ENCODE measurements around the gene CRADD. TPM values are rescaled to one million over a fixed set of nuclear protein-coding genes. Genes with fewer than 3 reads are reported as not detected.
"Not testable (repeated sequence)": the region's sequence is repeated elsewhere in the genome, so short reads cannot be mapped to it uniquely, and the experiment has no call there.

Gene CRADD
- polyA plus RNA-seq, 4 donors: 19.0 to 49.4 (median 27.1) TPM

DNA sequence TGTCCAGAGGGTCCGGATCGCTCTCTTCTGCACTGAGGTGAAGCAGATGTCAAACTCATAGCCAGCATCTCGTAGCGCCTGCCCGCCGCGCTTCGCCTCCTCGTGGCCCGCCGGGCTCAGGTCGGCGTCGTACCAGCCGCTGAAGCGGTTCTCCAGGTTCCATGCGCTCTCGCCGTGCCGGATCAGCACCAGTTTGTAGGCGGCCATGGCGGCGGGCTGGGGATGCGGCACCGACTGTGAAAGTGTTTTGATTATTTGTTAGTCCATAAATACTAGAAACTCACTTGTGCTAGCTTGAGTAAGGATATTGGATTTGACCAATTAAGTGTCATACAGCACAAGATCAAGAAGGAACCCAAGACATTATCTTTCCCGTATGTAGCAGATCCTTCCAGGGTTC, 35.8 kb upstream of the CRADD start:
- 98% methylated on average over 6 to 11 of the region's 26 CpGs for WGBS, 3 donors
- not testable (repeated sequence) for H3K4me1 ChIP-seq (ENCODE audit: control insufficient read depth in 3 of 3, insufficient read depth in 2 of 3, low read depth in 1 of 3, low read length in 2 of 3); DNase-seq; H3K4me3 ChIP-seq (ENCODE audit: low read depth in 1 of 3, low read length in 3 of 3); FAIRE-seq; H3K27ac ChIP-seq (ENCODE audit: low read depth in 1 of 3, low read length in 2 of 3); H3K9me3 ChIP-seq (ENCODE audit: control insufficient read depth in 2 of 2, insufficient read depth in 1 of 2, low read depth in 1 of 2, low read length in 1 of 2); H3K36me3 ChIP-seq (ENCODE audit: control insufficient read depth in 3 of 3, insufficient read depth in 2 of 3, low read depth in 1 of 3, low read length in 3 of 3); H3K27me3 ChIP-seq (ENCODE audit: control insufficient read depth in 3 of 3, insufficient read depth in 3 of 3, low read length in 3 of 3)

DNA sequence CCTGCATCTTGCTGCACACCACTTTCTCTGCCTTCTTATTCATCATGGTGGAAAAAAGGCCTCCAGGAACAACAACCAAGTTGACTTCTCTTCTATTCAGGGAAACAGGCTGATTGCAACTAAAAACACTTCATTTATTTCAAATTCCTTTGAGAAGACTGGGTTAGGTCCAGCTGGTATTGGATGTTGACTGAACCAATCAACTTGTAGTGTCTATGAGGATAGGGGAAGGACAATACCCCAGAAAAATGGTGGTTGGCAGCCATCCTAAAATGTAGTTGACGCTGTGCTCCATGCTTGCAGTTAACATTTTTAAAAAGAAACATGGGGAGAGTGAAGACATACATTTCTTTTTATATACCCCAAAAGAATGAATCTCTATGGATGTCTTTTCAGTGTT, 34.4 kb upstream of the CRADD start:
- Histone ChIP-seq H3K4me3 (ENCODE audit: low read depth in 1 of 3, low read length in 3 of 3) (no peak overlapping the region), H3K4me1 (ENCODE audit: control insufficient read depth in 3 of 3, insufficient read depth in 2 of 3, low read depth in 1 of 3, low read length in 2 of 3) (no peaks in the 10 kb centered on the region), H3K36me3 (ENCODE audit: control insufficient read depth in 3 of 3, insufficient read depth in 2 of 3, low read depth in 1 of 3, low read length in 3 of 3) (no peaks in the 10 kb centered on the region), H3K27ac (ENCODE audit: low read depth in 1 of 3, low read length in 2 of 3) (no peak overlapping the region), H3K27me3 (ENCODE audit: control insufficient read depth in 3 of 3, insufficient read depth in 3 of 3, low read length in 3 of 3) (peaks cover 0 to 2% (median 0%) of the 10 kb centered on the region in 3 donors), H3K9me3 (ENCODE audit: control insufficient read depth in 2 of 2, insufficient read depth in 1 of 2, low read depth in 1 of 2, low read length in 1 of 2) (no peaks in the 10 kb centered on the region)
- DNase-seq (no peak), FAIRE-seq (no peak)
- WGBS, 3 donors: 86 to 100% (median 91%) methylated on average over 1 of the region's 1 CpG

DNA sequence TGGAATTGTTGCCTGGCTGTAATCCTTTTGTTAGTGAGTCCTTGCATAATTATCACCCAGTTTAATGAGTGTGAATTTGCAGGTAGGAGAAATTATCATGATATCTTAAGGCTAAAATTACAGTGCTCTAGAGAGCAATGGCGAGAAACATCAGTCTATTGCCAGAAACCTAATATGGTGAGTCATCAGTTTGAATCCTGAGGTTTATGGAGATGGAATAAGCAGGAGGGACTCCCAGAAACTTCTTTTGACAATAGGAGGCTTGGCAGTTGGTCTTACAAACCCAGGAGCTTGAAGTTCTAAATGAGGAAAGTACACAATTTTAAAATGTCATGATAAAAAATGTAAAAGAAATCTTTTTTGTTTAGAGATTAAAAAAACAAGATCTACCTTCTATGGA, 31.5 kb upstream of the CRADD start:
- WGBS, 3 donors: 70 to 93% (median 84%) methylated on average over 1 of the region's 1 CpG
- no peak for FAIRE-seq
- H3K27ac ChIP-seq (ENCODE audit: low read depth in 1 of 3, low read length in 2 of 3): no peak overlapping the region

DNA sequence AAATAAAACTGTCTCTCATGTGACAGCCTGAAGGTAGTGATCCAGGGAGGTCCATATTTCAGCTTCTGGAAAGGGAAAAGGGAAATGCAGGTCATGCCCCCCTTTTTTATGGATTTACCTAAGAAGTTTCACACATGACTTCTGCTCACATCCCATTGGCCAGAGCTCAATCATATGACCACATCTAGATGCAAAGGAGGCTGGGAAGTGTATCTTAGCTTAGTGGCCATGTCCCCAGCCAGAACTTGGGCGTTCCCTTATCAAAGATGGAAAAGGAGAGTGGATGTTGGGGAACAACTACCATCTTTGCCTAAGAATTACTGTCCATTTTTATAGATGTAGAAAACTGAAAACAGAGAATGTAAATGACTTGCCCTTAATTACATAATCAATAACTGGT, 26.5 kb upstream of the CRADD start:
- DNase-seq (no peak), FAIRE-seq (no peak)
- Histone ChIP-seq H3K4me1 (ENCODE audit: control insufficient read depth in 3 of 3, insufficient read depth in 2 of 3, low read depth in 1 of 3, low read length in 2 of 3) (no peaks in the 10 kb centered on the region), H3K27ac (ENCODE audit: low read depth in 1 of 3, low read length in 2 of 3) (no peak overlapping the region), H3K9me3 (ENCODE audit: control insufficient read depth in 2 of 2, insufficient read depth in 1 of 2, low read depth in 1 of 2, low read length in 1 of 2) (no peaks in the 10 kb centered on the region), H3K36me3 (ENCODE audit: control insufficient read depth in 3 of 3, insufficient read depth in 2 of 3, low read depth in 1 of 3, low read length in 3 of 3) (no peaks in the 10 kb centered on the region), H3K27me3 (ENCODE audit: control insufficient read depth in 3 of 3, insufficient read depth in 3 of 3, low read length in 3 of 3) (no peaks in the 10 kb centered on the region), H3K4me3 (ENCODE audit: low read depth in 1 of 3, low read length in 3 of 3) (no peak overlapping the region)
- WGBS, 3 donors: 84 to 97% (median 86%) methylated on average over 1 of the region's 1 CpG

More for the DNA sequence above, 31.5 kb upstream of the CRADD start:
- H3K27me3 ChIP-seq (ENCODE audit: control insufficient read depth in 3 of 3, insufficient read depth in 3 of 3, low read length in 3 of 3): no peaks in the 10 kb centered on the region
- H3K4me1 ChIP-seq (ENCODE audit: control insufficient read depth in 3 of 3, insufficient read depth in 2 of 3, low read depth in 1 of 3, low read length in 2 of 3): no peaks in the 10 kb centered on the region
- no peak overlapping the region for H3K4me3 ChIP-seq (ENCODE audit: low read depth in 1 of 3, low read length in 3 of 3)
- no peak for DNase-seq
- H3K9me3 ChIP-seq (ENCODE audit: control insufficient read depth in 2 of 2, insufficient read depth in 1 of 2, low read depth in 1 of 2, low read length in 1 of 2): no peaks in the 10 kb centered on the region
- H3K36me3 ChIP-seq (ENCODE audit: control insufficient read depth in 3 of 3, insufficient read depth in 2 of 3, low read depth in 1 of 3, low read length in 3 of 3): no peaks in the 10 kb centered on the region

DNA sequence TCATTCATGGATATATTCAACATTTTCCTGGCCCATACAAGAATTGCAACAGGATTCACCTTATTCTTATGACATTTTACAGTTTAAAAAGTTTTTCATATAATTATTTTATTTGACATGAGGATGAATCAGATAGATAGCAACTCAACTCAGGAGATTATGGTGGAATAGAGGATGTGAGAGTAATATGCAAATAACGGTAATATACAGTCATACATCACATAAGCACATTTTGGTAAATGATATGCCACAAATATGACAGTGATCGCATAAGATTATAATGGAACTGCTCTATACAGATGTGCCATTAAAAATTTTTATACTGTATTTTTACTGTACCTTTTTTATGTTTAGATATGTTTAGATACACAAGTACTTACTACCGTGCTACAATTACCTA, 24.1 kb upstream of the CRADD start:
- Histone ChIP-seq H3K27me3 (ENCODE audit: control insufficient read depth in 3 of 3, insufficient read depth in 3 of 3, low read length in 3 of 3) (no peaks in the 10 kb centered on the region), H3K36me3 (ENCODE audit: control insufficient read depth in 3 of 3, insufficient read depth in 2 of 3, low read depth in 1 of 3, low read length in 3 of 3) (no peaks in the 10 kb centered on the region), H3K4me3 (ENCODE audit: low read depth in 1 of 3, low read length in 3 of 3) (no peak overlapping the region), H3K27ac (ENCODE audit: low read depth in 1 of 3, low read length in 2 of 3) (no peak overlapping the region), H3K4me1 (ENCODE audit: control insufficient read depth in 3 of 3, insufficient read depth in 2 of 3, low read depth in 1 of 3, low read length in 2 of 3) (no peaks in the 10 kb centered on the region), H3K9me3 (ENCODE audit: control insufficient read depth in 2 of 2, insufficient read depth in 1 of 2, low read depth in 1 of 2, low read length in 1 of 2) (no peaks in the 10 kb centered on the region)
- no peak for FAIRE-seq
- 87 to 96% (median 93%) methylated on average over 3 of the region's 3 CpGs for WGBS, 3 donors
- no peak for DNase-seq

DNA sequence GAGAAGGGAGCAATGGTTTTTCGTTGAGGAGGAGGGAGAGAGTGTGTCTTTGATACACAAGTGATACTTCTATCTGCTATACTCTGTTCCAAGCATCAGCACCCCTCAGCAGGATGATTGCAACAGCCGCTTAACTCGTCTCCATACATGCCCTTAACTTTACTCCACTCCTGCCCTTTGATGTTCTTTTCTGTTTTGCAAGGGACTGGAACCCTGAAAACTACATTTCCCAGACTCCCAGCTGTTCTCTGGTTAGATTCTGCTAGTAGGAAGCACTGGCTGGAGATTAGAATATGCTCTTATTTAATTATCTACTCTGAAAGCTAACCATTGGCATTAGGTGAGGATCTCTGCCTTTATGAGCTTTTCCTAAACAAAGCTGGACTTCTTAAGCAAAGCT, 23.5 kb upstream of the CRADD start:
- 67 to 74% (median 70%) methylated on average over 3 of the region's 3 CpGs for WGBS, 3 donors
- H3K27ac ChIP-seq (ENCODE audit: low read depth in 1 of 3, low read length in 2 of 3): no peak overlapping the region
- FAIRE-seq (no peak), DNase-seq (no peak)
- no peaks in the 10 kb centered on the region for H3K36me3 ChIP-seq (ENCODE audit: control insufficient read depth in 3 of 3, insufficient read depth in 2 of 3, low read depth in 1 of 3, low read length in 3 of 3)
- H3K27me3 ChIP-seq (ENCODE audit: control insufficient read depth in 3 of 3, insufficient read depth in 3 of 3, low read length in 3 of 3): no peaks in the 10 kb centered on the region
- no peaks in the 10 kb centered on the region for H3K9me3 ChIP-seq (ENCODE audit: control insufficient read depth in 2 of 2, insufficient read depth in 1 of 2, low read depth in 1 of 2, low read length in 1 of 2)
- H3K4me3 ChIP-seq (ENCODE audit: low read depth in 1 of 3, low read length in 3 of 3): no peak overlapping the region
- no peaks in the 10 kb centered on the region for H3K4me1 ChIP-seq (ENCODE audit: control insufficient read depth in 3 of 3, insufficient read depth in 2 of 3, low read depth in 1 of 3, low read length in 2 of 3)

DNA sequence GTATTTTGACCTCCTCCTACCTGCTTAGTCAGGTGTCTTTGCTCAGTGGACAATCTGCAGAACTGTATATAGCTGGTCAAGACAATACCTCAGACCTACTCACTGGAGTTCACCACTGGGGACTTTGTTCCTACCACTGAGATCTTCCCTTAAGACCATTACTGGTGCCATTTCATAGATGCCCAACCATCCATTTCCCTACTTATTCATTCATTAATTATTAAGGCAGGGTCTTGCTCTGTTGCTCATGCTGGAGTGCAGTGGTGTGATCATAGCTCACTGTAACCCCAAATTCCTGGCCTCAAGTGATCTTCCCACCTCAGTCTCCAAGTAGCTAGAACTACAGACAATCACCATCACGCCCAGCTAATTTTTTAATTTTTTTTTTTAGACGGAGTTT, 22.8 kb upstream of the CRADD start:
- no peaks in the 10 kb centered on the region for H3K27me3 ChIP-seq (ENCODE audit: control insufficient read depth in 3 of 3, insufficient read depth in 3 of 3, low read length in 3 of 3)
- H3K27ac ChIP-seq (ENCODE audit: low read depth in 1 of 3, low read length in 2 of 3): no peak overlapping the region
- no peaks in the 10 kb centered on the region for H3K36me3 ChIP-seq (ENCODE audit: control insufficient read depth in 3 of 3, insufficient read depth in 2 of 3, low read depth in 1 of 3, low read length in 3 of 3)
- DNase-seq: no peak
- no peak for FAIRE-seq
- WGBS, 3 donors: 91 to 92% (median 91%) methylated on average over 2 of the region's 2 CpGs
- no peaks in the 10 kb centered on the region for H3K4me1 ChIP-seq (ENCODE audit: control insufficient read depth in 3 of 3, insufficient read depth in 2 of 3, low read depth in 1 of 3, low read length in 2 of 3)
- no peaks in the 10 kb centered on the region for H3K9me3 ChIP-seq (ENCODE audit: control insufficient read depth in 2 of 2, insufficient read depth in 1 of 2, low read depth in 1 of 2, low read length in 1 of 2)
- no peak overlapping the region for H3K4me3 ChIP-seq (ENCODE audit: low read depth in 1 of 3, low read length in 3 of 3)

DNA sequence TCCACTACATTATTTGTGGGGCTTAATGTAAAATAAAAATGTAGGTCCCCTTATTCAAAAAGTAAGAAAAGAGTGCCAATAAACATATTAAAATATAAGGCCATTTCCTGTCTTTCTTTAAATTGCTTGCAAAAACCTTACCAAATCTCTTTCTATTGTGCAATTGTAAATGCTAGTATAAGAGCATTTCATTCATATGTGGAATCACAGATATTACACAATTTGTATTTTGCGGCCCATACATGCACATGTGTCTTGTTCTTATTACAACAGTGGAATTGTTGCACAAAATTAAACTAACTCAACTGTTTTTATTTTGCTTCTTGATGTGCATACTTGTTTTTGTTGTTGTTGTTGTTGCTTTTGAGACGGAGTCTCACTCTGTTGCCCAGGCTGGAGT, 20.1 kb upstream of the CRADD start:
- Histone ChIP-seq H3K27ac (ENCODE audit: low read depth in 1 of 3, low read length in 2 of 3) (no peak overlapping the region), H3K36me3 (ENCODE audit: control insufficient read depth in 3 of 3, insufficient read depth in 2 of 3, low read depth in 1 of 3, low read length in 3 of 3) (no peaks in the 10 kb centered on the region), H3K9me3 (ENCODE audit: control insufficient read depth in 2 of 2, insufficient read depth in 1 of 2, low read depth in 1 of 2, low read length in 1 of 2) (no peaks in the 10 kb centered on the region), H3K4me1 (ENCODE audit: control insufficient read depth in 3 of 3, insufficient read depth in 2 of 3, low read depth in 1 of 3, low read length in 2 of 3) (no peaks in the 10 kb centered on the region), H3K27me3 (ENCODE audit: control insufficient read depth in 3 of 3, insufficient read depth in 3 of 3, low read length in 3 of 3) (no peaks in the 10 kb centered on the region), H3K4me3 (ENCODE audit: low read depth in 1 of 3, low read length in 3 of 3) (no peak overlapping the region)
- FAIRE-seq (no peak), DNase-seq (no peak)
- 93 to 100% (median 95%) methylated on average over 2 of the region's 2 CpGs for WGBS, 3 donors

DNA sequence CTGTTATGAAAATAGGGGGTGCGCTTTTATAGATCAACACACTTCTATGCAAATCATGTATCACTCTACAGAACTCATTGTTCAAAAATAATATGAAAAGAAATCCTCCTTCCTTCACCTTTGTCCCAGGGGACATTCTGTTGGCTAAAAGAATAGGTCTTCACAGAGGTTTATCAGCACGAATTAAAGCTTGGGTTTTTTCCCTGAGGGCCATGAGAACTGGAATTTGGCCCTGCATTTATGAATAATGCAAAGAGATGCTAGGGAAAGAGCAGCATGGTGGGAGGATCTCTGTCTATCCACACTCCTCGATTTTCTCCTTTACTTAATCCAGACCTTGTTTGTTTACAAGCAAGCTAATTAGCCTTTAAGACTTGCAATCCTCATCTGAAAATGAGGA, 16.2 kb upstream of the CRADD start:
- Histone ChIP-seq H3K4me3 (ENCODE audit: low read depth in 1 of 3, low read length in 3 of 3) (no peak overlapping the region), H3K4me1 (ENCODE audit: control insufficient read depth in 3 of 3, insufficient read depth in 2 of 3, low read depth in 1 of 3, low read length in 2 of 3) (peaks cover 0 to 8% (median 0%) of the 10 kb centered on the region in 3 donors), H3K36me3 (ENCODE audit: control insufficient read depth in 3 of 3, insufficient read depth in 2 of 3, low read depth in 1 of 3, low read length in 3 of 3) (no peaks in the 10 kb centered on the region), H3K27ac (ENCODE audit: low read depth in 1 of 3, low read length in 2 of 3) (no peak overlapping the region), H3K27me3 (ENCODE audit: control insufficient read depth in 3 of 3, insufficient read depth in 3 of 3, low read length in 3 of 3) (no peaks in the 10 kb centered on the region), H3K9me3 (ENCODE audit: control insufficient read depth in 2 of 2, insufficient read depth in 1 of 2, low read depth in 1 of 2, low read length in 1 of 2) (no peaks in the 10 kb centered on the region)
- DNase-seq: no peak
- 47 to 63% (median 49%) methylated on average over 3 of the region's 3 CpGs for WGBS, 3 donors
- FAIRE-seq: no peak

Data from small intestine (tissue), 7 donors.